ENCODE data around the gene AMOTL2. TPM values are rescaled to one million over a fixed set of nuclear protein-coding genes. Genes with fewer than 3 reads are reported as not detected.

AMOTL2 gene
- total RNA-seq, 1 experiment from 2014 or later, result 153 TPM

DNA sequence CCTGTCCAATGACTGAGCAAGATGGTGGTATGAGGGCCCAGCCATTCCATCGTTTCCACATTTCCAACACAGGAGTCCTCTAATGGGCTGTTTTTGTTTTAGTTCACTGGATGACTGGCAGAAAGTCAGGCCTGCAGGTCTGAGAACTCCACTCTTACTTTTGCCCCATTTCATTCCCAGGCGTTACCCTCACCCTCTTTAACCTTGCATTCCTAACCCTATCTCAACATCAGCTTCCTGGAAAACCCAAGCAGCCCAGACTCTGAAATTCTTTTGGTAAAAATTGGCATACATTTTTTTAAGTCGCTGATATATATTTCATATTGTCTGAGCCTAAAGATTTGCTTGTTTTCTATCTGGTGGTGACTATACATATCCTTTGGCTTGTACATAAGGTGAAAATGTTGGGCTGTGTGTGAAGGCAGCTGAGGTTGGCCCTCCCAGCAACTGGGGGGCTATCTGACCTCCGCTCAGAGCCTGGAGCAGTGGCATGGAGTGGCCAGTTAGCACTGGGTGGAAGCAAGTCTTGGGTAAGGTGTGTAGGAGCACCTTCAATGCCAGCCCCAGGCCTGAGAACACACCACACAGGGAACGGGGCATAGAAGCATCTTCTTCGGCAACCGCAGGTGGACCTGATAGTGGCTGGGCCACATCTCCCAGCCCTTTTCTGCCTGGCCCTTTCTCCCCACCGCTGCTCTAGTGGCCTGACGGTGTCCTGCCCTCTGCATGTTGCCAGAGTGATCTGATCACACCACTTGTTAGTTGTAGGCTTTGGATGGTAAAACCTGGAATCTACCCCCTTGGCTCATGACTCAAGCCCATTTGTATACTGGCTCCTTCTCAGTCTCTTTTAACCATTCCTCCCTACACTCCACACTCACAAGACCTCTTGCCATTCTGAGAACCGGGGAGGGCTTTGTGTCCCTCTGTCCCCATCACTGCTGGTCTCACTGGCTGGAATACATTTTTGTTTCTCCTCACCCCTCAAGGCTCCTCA, 50.0 kb downstream of the AMOTL2 start:
- Mint-ChIP-seq H3K27me3 (ENCODE audit: unreplicated experiment) (no peaks in the 10 kb centered on the region), H3K4me3 (ENCODE audit: low read depth, unreplicated experiment) (no peak overlapping the region), H3K4me1 (ENCODE audit: low read depth, unreplicated experiment) (peaks cover 64% of the 10 kb centered on the region), H3K36me3 (ENCODE audit: insufficient read depth, unreplicated experiment) (no peaks in the 10 kb centered on the region), H3K9me3 (ENCODE audit: low read depth, unreplicated experiment) (no peaks in the 10 kb centered on the region), H3K27ac (ENCODE audit: unreplicated experiment) (no peak overlapping the region)
- BruUV-seq (replicated peaks), result no TSS peak
- CTCF ChIA-PET, result interaction anchor here (0.6 kb wide), 1 partner anchor 54 kb away, joined by 3 read pairs; no protein-coding TSS in a partner anchor
- intact Hi-C loops (cut with micrococcal nuclease; ENCODE audit: unreplicated experiment), result no loop called here
- DNase-seq, result no peak
- TF ChIP-seq, protein P1, sequence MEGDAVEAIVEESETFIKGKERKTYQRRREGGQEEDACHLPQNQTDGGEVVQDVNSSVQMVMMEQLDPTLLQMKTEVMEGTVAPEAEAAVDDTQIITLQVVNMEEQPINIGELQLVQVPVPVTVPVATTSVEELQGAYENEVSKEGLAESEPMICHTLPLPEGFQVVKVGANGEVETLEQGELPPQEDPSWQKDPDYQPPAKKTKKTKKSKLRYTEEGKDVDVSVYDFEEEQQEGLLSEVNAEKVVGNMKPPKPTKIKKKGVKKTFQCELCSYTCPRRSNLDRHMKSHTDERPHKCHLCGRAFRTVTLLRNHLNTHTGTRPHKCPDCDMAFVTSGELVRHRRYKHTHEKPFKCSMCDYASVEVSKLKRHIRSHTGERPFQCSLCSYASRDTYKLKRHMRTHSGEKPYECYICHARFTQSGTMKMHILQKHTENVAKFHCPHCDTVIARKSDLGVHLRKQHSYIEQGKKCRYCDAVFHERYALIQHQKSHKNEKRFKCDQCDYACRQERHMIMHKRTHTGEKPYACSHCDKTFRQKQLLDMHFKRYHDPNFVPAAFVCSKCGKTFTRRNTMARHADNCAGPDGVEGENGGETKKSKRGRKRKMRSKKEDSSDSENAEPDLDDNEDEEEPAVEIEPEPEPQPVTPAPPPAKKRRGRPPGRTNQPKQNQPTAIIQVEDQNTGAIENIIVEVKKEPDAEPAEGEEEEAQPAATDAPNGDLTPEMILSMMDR (IDR thresholded peaks at IDR 0.05; ENCODE audit: unreplicated experiment), result no peak

DNA sequence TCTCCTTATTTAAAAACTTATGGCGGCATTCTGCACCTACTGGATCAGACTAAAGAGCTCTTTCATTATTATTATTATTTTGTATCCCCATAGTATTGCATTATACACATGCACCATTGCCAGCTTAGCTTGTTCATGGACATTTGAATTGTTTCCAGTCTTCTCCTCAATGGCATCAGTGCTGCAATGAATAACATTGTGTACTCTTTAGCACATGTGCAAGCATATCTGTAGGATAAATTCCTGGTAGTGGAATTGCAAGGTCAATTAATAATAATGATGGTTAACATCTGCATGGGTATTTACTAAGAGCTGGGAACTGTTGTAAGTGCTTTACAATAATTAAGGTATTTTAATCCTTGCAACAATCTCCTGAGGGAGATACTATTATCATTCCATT, 52.0 kb downstream of the AMOTL2 start:
- BruUV-seq (replicated peaks), result no TSS peak
- no peak for DNase-seq
- Mint-ChIP-seq H3K27me3 (ENCODE audit: unreplicated experiment) (no peaks in the 10 kb centered on the region), H3K9me3 (ENCODE audit: low read depth, unreplicated experiment) (no peaks in the 10 kb centered on the region), H3K4me1 (ENCODE audit: low read depth, unreplicated experiment) (peaks cover 58% of the 10 kb centered on the region), H3K4me3 (ENCODE audit: low read depth, unreplicated experiment) (no peak overlapping the region), H3K36me3 (ENCODE audit: insufficient read depth, unreplicated experiment) (no peaks in the 10 kb centered on the region), H3K27ac (ENCODE audit: unreplicated experiment) (no peak overlapping the region)
- CTCF ChIA-PET, result interaction anchor here (0.6 to 2.4 kb wide), 3 partner anchors 13 to 162 kb away, joined by 3 to 7 read pairs (median 3); no protein-coding TSS in a partner anchor
- TF ChIP-seq, protein P1 (IDR thresholded peaks at IDR 0.05; ENCODE audit: unreplicated experiment), result no peak
- intact Hi-C loops (cut with micrococcal nuclease; ENCODE audit: unreplicated experiment), result no loop called here

DNA sequence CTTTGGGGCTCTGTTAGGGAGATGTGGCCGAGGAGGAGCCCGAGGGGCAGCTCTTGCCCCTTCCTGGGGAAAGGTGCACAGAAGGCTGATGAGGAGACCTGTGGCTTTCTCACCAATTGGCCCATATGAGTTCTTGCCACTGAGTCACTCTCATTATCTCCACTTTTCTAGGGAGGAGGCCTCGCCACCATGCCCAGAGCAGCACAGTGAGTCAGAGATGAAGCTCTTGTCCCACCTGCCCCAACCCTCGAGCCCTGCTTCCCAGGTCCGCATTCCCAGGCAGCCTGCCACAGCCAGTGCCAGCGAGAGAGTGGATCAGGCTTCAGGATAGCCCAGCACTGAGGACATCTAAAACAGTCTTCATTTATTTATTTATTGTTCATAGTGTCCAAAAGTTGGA, 53.5 kb downstream of the AMOTL2 start:
- CTCF ChIA-PET, result interaction anchor here (2.4 kb wide), 1 partner anchor 152 kb away, joined by 7 read pairs; no protein-coding TSS in a partner anchor
- Mint-ChIP-seq H3K4me3 (ENCODE audit: low read depth, unreplicated experiment) (no peak overlapping the region), H3K36me3 (ENCODE audit: insufficient read depth, unreplicated experiment) (no peaks in the 10 kb centered on the region), H3K27me3 (ENCODE audit: unreplicated experiment) (no peaks in the 10 kb centered on the region), H3K27ac (ENCODE audit: unreplicated experiment) (peak overlapping the region; percentile 20), H3K9me3 (ENCODE audit: low read depth, unreplicated experiment) (no peaks in the 10 kb centered on the region), H3K4me1 (ENCODE audit: low read depth, unreplicated experiment) (peaks cover 58% of the 10 kb centered on the region)
- TF ChIP-seq, protein P1 (IDR thresholded peaks at IDR 0.05; ENCODE audit: unreplicated experiment), result no peak
- intact Hi-C loops (cut with micrococcal nuclease; ENCODE audit: unreplicated experiment), result no loop called here
- DNase-seq, result peak; percentile 47
- BruUV-seq (replicated peaks), result no TSS peak

DNA sequence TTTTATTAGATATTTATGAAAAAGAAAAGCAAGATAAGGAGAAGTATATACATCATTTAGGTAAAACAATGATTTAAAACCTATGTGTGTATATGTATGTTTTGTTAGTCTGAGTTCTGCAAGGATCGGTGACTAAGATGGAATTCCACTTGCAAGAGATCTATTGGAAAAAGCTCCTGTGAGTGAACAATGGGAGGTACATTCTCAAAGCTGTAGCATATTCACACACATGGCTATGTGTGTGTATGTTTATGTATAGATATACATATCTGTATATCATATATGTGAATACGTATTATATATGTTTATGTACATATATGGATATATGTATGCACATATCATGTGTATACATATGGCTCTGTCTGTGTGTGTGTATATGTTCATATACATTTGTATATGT, 54.3 kb downstream of the AMOTL2 start:
- TF ChIP-seq, protein P1 (IDR thresholded peaks at IDR 0.05; ENCODE audit: unreplicated experiment), result no peak
- Mint-ChIP-seq H3K27me3 (ENCODE audit: unreplicated experiment) (no peaks in the 10 kb centered on the region), H3K27ac (ENCODE audit: unreplicated experiment) (no peak overlapping the region), H3K9me3 (ENCODE audit: low read depth, unreplicated experiment) (no peaks in the 10 kb centered on the region), H3K36me3 (ENCODE audit: insufficient read depth, unreplicated experiment) (no peaks in the 10 kb centered on the region), H3K4me1 (ENCODE audit: low read depth, unreplicated experiment) (peaks cover 58% of the 10 kb centered on the region), H3K4me3 (ENCODE audit: low read depth, unreplicated experiment) (no peak overlapping the region)
- intact Hi-C loops (cut with micrococcal nuclease; ENCODE audit: unreplicated experiment), result no loop called here
- no peak for DNase-seq
- CTCF ChIA-PET, result interaction anchor here (2.4 kb wide), 1 partner anchor 153 kb away, joined by 7 read pairs; no protein-coding TSS in a partner anchor
- BruUV-seq (replicated peaks), result no TSS peak

Data from Calu3 (cell line).